HL-60 (cell line): Measurements from ENCODE around the gene CCDC92B.

Experiments used
- DNase-seq, 2 experiments: peaks; one replicate each; pipeline ENCODE4 v3.0.0-alpha.2; 2010 to 2020; ENCODE audit warnings: low read depth in 1 of 2, low spot score in 1 of 2
- H3K27ac ChIP-seq: fragments of 250-450 bp; sonication (Bioruptor Pico); replicated peaks from 2 replicates; pipeline ENCODE4 v1.5.1; 2020; ENCODE audit warnings: mild to moderate bottlenecking, moderate library complexity
- H3K27me3 ChIP-seq: fragments of 250-450 bp; sonication (Bioruptor Pico); 2 replicates; pipeline ENCODE4 v1.5.1; 2021; ENCODE audit warnings: mild to moderate bottlenecking, moderate library complexity; ENCODE audit not compliant: insufficient read depth, poor library complexity, severe bottlenecking
- H3K4me3 ChIP-seq: replicated peaks from 2 replicates; pipeline ENCODE4 v1.5.1; 2011; ENCODE audit warnings: mild to moderate bottlenecking, control low read depth, low read length; ENCODE audit not compliant: insufficient read depth
- CTCF ChIP-seq: IDR thresholded peaks from one replicate; pipeline ENCODE4 v1.5.1; 2011; ENCODE audit warnings: low read length, control low read depth, inconsistent platforms; ENCODE audit not compliant: insufficient read depth
- GABPA ChIP-seq: IDR thresholded peaks from 2 replicates; pipeline ENCODE4 v1.6.1; 2012; ENCODE audit warnings: low read depth
- POLR2AphosphoS5 ChIP-seq: IDR thresholded peaks from 2 replicates; pipeline ENCODE4 v1.6.1; 2012; ENCODE audit warnings: low read depth
- SPI1 ChIP-seq: IDR thresholded peaks from 2 replicates; pipeline ENCODE4 v1.6.1; 2012; ENCODE audit warnings: low read depth, mild to moderate bottlenecking, borderline replicate concordance
- TF ChIP-seq, protein P1 (sequence below): IDR thresholded peaks from 2 replicates; pipeline ENCODE4 v1.6.1; 2012; ENCODE audit warnings: low read depth; ENCODE audit not compliant: insufficient replicate concordance

CCDC92B gene

GRCh38 chr17:2731807-2732206 lies 17.6 kb downstream of the CCDC92B start:
- Histone ChIP-seq H3K4me3 (no peak overlapping the region), H3K27ac (no peak overlapping the region), H3K27me3 (no peaks in the 10 kb centered on the region)
- DNase-seq: no peak
- TF ChIP-seq, protein P1, sequence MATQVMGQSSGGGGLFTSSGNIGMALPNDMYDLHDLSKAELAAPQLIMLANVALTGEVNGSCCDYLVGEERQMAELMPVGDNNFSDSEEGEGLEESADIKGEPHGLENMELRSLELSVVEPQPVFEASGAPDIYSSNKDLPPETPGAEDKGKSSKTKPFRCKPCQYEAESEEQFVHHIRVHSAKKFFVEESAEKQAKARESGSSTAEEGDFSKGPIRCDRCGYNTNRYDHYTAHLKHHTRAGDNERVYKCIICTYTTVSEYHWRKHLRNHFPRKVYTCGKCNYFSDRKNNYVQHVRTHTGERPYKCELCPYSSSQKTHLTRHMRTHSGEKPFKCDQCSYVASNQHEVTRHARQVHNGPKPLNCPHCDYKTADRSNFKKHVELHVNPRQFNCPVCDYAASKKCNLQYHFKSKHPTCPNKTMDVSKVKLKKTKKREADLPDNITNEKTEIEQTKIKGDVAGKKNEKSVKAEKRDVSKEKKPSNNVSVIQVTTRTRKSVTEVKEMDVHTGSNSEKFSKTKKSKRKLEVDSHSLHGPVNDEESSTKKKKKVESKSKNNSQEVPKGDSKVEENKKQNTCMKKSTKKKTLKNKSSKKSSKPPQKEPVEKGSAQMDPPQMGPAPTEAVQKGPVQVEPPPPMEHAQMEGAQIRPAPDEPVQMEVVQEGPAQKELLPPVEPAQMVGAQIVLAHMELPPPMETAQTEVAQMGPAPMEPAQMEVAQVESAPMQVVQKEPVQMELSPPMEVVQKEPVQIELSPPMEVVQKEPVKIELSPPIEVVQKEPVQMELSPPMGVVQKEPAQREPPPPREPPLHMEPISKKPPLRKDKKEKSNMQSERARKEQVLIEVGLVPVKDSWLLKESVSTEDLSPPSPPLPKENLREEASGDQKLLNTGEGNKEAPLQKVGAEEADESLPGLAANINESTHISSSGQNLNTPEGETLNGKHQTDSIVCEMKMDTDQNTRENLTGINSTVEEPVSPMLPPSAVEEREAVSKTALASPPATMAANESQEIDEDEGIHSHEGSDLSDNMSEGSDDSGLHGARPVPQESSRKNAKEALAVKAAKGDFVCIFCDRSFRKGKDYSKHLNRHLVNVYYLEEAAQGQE: no peak
- TF ChIP-seq POLR2AphosphoS5 (no peak), GABPA (no peak), SPI1 (no peak), CTCF (no peak)

DNA sequence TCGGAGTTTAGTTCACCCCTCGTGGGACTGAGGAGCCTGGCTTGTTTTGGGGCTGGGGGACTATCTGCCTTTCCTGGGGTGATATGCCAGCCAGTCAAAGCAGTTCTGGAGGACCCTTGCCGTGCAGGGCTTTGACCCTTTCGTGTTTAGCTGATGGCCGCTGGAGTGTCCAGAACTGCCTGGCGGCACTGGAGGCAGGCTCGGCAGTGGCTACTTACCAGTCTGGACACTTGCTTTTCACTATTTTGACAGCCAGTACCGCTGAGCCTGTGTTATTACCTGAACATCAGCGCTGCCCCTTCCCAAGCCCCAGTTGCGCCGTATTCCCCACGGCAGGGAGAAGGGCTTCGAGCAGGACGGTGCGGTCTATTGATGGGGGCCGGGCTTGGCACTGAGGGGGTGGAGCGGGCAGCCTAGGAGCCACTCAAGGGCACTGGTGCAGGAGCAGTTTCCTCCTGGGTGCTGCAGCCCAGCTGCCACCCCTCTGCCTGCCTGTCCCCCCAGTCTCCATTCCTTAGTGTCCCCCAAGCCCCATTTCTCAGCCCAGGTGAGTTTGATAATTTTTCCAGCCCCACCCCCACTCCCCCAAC lies 18.6 kb downstream of the CCDC92B start:
- H3K27ac ChIP-seq: no peak overlapping the region
- DNase-seq: no peak
- H3K27me3 ChIP-seq: no peaks in the 10 kb centered on the region
- no peak overlapping the region for H3K4me3 ChIP-seq
- TF ChIP-seq CTCF (no peak), GABPA (no peak), POLR2AphosphoS5 (no peak), SPI1 (no peak)
- TF ChIP-seq, protein P1: no peak

- no peak overlapping the region for H3K27ac ChIP-seq
- no peak for TF ChIP-seq CTCF
- TF ChIP-seq POLR2AphosphoS5: no peak
- TF ChIP-seq GABPA: no peak
- no peak for TF ChIP-seq SPI1
- TF ChIP-seq, protein P1: no peak
- no peaks in the 10 kb centered on the region for H3K27me3 ChIP-seq
- peak in 1 of 2 experiments; percentile 16 for DNase-seq
- no peak overlapping the region for H3K4me3 ChIP-seq
Observed at GRCh38 chr17:2724784-2725164, 24.7 kb downstream of the CCDC92B start.
